ENCODE data around the gene ACOXL.

Gene ACOXL

GRCh38 chr2:111099402-111099801 is 367.0 kb downstream of the ACOXL start:
- DNase-seq = no peak

GRCh38 chr2:111100087-111100764 is 367.9 kb downstream of the ACOXL start:
- DNase-seq = no peak

- no peak for DNase-seq
Observed at GRCh38 chr2:111100765-111101162, 368.4 kb downstream of the ACOXL start.

- DNase-seq = no peak
Observed at GRCh38 chr2:111101592-111101991, 369.2 kb downstream of the ACOXL start.

GRCh38 chr2:111102216-111102615 is 369.8 kb downstream of the ACOXL start:
- no peak for DNase-seq

GRCh38 chr2:111105926-111106325 is 373.6 kb downstream of the ACOXL start:
- no peak for DNase-seq

GRCh38 chr2:111106706-111107105 is 374.3 kb downstream of the ACOXL start:
- no peak for DNase-seq

GRCh38 chr2:111108745-111109271 is 376.4 kb downstream of the ACOXL start:
- no peak for DNase-seq

- DNase-seq = no peak
Observed at GRCh38 chr2:111111101-111111755, 378.9 kb downstream of the ACOXL start.

GRCh38 chr2:111113838-111114237 is 381.5 kb downstream of the ACOXL start:
- DNase-seq = no peak

- no peak for DNase-seq
Observed at GRCh38 chr2:111116011-111116746, 383.8 kb downstream of the ACOXL start.

- peak in 3 of 4 experiments; percentile 38 to 46 (median 41) for DNase-seq
Observed at GRCh38 chr2:111116843-111117597, 384.6 kb downstream of the ACOXL start.

GRCh38 chr2:111117598-111118480 is 385.5 kb downstream of the ACOXL start:
- no peak for DNase-seq

GRCh38 chr2:111118481-111118980 is 386.2 kb downstream of the ACOXL start:
- DNase-seq = no peak

GRCh38 chr2:111118981-111119821 is 386.8 kb downstream of the ACOXL start:
- no peak for DNase-seq

GRCh38 chr2:111119822-111120252 is 387.5 kb downstream of the ACOXL start:
- DNase-seq = no peak

- DNase-seq = peak; percentile 75 to 83 (median 79)
Observed at GRCh38 chr2:111120253-111121027, 388.1 kb downstream of the ACOXL start, which contains the start of gene BCL2L11. TSS of gene BCL2L11 (plus strand) at chr2:111120914. CDS start at chr2:111123746, 2,832 bp downstream.

- DNase-seq = no peak
Observed at GRCh38 chr2:111121028-111121827, 388.9 kb downstream of the ACOXL start.

Measured in activated CD4-positive, CD25-positive, alpha-beta regulatory T cell (primary cell).